ENCODE measurements around the gene KRTAP5-9.
"Not testable (repeated sequence)": the region's sequence is repeated elsewhere in the genome, so short reads cannot be mapped to it uniquely, and the experiment has no call there.

The KRTAP5-9 gene

GRCh38 chr11:71581826-71582225 is 33.6 kb downstream of the KRTAP5-9 start:
- TF ChIP-seq, protein P1, sequence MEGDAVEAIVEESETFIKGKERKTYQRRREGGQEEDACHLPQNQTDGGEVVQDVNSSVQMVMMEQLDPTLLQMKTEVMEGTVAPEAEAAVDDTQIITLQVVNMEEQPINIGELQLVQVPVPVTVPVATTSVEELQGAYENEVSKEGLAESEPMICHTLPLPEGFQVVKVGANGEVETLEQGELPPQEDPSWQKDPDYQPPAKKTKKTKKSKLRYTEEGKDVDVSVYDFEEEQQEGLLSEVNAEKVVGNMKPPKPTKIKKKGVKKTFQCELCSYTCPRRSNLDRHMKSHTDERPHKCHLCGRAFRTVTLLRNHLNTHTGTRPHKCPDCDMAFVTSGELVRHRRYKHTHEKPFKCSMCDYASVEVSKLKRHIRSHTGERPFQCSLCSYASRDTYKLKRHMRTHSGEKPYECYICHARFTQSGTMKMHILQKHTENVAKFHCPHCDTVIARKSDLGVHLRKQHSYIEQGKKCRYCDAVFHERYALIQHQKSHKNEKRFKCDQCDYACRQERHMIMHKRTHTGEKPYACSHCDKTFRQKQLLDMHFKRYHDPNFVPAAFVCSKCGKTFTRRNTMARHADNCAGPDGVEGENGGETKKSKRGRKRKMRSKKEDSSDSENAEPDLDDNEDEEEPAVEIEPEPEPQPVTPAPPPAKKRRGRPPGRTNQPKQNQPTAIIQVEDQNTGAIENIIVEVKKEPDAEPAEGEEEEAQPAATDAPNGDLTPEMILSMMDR (IDR thresholded peaks at IDR 0.05; ENCODE audit: insufficient read depth, low read depth, low read length, missing control alignments) = no peak
- DNase-seq (ENCODE audit: low read depth) = no peak
- H3K4me3 ChIP-seq (ENCODE audit: low read length) = no peak overlapping the region

DNA sequence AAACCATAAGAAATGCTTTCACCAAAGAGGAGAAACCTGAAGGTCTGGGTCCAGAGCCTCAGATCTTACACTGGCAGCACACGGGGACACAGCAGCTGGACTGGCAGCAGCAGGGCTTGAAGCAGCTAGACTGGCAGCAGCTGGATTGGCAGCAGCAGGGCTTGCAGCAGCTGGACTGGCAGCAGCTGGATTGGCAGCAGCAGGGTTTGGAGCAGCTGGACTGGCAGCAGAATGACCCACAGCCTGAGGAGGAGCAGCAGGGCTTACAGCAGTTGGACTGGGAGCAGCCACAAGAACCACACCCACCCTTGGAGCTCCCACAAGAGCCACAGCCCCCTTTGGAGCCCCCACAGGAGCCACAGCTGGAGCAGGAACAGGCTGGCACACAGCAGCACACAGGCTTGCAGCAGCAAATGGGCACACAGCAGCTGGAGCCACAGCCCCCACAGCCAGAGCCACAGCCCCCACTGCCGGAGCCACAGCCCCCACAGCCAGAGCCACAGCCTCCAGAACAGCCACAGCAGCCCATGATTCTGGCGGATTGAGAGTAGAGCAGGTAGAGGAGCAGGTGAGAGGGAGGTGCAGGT is 34.2 kb downstream of the KRTAP5-9 start, which contains the start of gene KRTAP5-11:
TSS of gene KRTAP5-11 (minus strand) at position 567 of the 587 bp plus-strand sequence. CDS start at position 529, 38 bp downstream.
- TF ChIP-seq, protein P1 (IDR thresholded peaks at IDR 0.05; ENCODE audit: insufficient read depth, low read depth, low read length, missing control alignments) = no peak
- no peak for DNase-seq (ENCODE audit: low read depth)
- H3K4me3 ChIP-seq (ENCODE audit: low read length) = no peak within 1 kb of the TSS

DNA sequence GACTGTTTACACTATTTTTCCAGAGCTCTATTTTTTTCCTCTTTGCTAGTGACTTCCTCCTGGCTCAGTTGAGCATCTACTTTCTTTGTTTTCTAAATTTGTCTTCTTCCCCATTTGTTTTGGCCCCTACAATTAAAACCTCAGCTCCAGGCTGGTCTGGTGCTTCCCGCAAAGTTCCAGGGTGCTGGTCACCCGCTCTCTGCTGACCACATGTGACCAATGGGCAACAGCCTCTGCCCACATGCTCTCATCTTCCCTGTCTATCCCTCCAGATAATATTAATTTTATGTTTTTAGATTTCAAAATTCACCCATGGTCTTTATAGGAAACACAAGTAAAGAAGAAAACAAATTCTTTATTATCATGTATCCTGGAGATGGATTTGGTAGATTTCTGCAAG is 34.7 kb downstream of the KRTAP5-9 start:
- DNase-seq (ENCODE audit: low read depth); H3K4me3 ChIP-seq (ENCODE audit: low read length): not testable (repeated sequence)

- DNase-seq (ENCODE audit: low read depth); H3K4me3 ChIP-seq (ENCODE audit: low read length): not testable (repeated sequence)
Measured at GRCh38 chr11:71585673-71586072, 37.5 kb downstream of the KRTAP5-9 start.

DNA sequence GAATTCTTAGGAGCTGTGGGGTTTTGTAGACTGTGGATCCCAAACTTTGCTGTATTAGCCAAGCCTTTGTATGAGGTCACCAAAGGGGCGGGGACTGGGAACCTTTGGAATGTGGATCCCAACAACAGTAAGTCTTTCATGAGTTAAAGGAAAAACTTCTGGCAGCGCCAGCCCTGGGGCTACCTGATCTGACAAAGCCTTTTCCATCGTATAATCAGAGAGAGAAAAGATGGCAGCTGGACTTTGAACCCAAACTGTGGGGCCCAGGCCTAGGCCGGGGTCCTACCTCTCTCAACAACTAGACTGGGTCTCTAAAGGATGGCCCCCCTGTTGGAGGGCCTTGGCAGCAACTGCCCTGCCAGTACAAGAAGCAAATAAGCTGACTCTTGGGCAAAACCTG is 40.1 kb downstream of the KRTAP5-9 start:
- not testable (repeated sequence) for H3K4me3 ChIP-seq (ENCODE audit: low read length); DNase-seq (ENCODE audit: low read depth)

DNA sequence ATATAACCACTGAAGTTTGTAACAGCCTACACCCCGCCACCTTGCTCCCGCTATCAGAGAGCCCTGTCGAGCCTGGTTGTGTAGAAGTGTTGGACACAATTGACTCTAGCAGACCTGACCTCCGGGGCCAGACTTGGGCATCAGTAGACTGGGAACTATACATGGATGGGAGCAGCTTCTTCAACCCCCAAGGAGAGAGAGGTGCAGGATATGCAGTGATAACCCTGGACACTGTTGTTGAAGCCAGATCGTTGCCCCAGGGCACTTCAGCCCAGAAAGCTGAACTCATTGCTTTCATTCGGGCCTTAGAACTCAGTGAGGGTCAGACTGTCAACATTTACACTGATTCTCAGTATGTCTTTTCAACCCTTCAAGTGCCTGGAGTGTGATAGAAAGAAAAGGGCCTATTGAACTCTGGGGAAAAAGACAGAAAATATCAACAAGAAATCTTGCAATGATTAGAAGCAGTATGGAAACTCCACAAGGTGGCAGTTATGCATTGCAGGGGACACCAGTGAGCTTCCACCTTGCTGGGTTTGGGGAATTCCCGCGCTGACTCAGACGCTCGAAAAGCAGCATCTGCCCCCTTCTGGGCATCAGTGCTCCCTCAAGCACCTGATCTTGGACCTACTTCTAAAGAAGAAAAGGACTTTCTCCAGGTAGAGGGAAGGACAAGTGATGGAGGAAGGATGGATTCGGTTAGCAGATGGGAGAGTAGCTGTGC is 40.8 kb downstream of the KRTAP5-9 start:
- H3K4me3 ChIP-seq (ENCODE audit: low read length) = not testable (repeated sequence)

GRCh38 chr11:71589546-71589920 is 41.3 kb downstream of the KRTAP5-9 start:
- not testable (repeated sequence) for H3K4me3 ChIP-seq (ENCODE audit: low read length); DNase-seq (ENCODE audit: low read depth)

More for the DNA sequence above, 40.8 kb downstream of the KRTAP5-9 start:
- peak; percentile 47 for DNase-seq (ENCODE audit: low read depth)

All from epithelial cell of esophagus (primary cell).